ENCODE measurements around the gene VANGL2. TPM values are rescaled to one million over a fixed set of nuclear protein-coding genes. Genes with fewer than 3 reads are reported as not detected.
"Not testable (repeated sequence)": the region's sequence is repeated elsewhere in the genome, so short reads cannot be mapped to it uniquely, and the experiment has no call there.

The VANGL2 gene
- polyA plus RNA-seq, 5 donors: 32.6 to 45.3 (median 37.2) TPM

DNA sequence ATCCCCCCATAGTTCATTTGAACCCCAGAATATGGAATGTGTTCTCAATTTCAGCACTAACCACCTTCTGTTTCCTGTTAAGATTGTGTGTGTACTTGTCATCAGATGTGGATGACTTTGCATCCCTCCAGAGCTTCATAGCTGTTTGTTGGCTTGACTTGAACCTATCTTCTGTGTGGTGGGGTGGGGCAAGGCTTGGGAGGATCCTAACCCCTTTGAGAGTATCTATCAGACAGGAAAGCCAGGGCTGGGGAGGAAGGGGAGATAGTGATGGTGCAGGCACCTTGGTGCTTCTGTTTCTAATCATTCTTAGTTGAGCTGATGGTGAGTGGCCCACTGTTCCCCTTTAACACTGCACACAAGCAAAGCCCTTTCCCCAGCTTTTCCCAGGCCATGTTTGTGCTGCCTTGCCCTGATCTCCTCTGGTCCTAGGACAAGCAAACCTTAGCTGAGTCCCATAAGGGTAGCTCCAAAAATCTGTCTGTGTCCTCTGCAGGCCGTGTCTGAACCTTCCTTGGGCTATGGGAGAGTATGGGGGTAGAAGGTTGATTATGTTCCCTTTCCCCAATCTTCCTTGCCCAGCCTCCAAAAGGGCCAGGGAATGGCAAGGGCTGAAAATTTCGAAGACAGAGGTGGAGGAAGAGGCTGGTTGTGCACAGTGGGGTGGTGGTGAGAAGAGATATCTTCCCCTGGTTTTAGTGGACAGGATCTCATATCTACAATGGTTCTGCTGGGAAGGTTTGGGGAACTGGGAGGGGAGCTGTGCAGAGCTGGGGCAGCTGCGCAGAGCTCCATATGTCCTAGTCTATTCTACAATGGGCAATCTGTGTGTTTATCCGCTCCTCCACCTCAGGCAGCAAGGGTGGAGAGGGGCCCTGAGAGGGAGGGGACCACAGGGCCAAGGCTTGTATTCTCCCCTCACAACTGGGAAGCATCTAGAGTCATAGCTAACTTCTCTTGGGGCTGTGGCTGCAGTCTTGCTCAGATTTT lies 32.1 kb upstream of the VANGL2 start:
- no peak for DNase-seq

DNA sequence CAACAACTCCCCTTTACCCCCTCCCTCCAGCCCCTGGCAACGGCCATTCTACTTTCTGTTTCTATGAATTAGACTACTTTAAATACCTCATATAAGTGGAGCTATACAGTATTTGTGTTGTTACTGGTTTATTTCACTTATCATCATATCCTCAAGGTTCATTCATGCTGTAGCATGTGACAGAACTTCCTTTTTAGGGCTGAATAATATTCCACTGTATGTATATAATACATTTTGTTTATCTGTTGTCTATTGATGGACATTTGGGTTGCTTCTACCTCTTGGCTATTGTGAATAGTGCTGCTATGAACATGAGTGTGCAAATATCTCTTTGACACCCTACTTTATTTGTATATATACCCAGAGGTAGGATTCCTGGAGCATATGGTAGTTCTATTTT lies 31.3 kb upstream of the VANGL2 start:
- DNase-seq: no peak

- DNase-seq: no peak
Measured at GRCh38 chr1:160370561-160371345, 29.6 kb upstream of the VANGL2 start.

GRCh38 chr1:160371346-160371631 lies 29.1 kb upstream of the VANGL2 start:
- DNase-seq: no peak

DNA sequence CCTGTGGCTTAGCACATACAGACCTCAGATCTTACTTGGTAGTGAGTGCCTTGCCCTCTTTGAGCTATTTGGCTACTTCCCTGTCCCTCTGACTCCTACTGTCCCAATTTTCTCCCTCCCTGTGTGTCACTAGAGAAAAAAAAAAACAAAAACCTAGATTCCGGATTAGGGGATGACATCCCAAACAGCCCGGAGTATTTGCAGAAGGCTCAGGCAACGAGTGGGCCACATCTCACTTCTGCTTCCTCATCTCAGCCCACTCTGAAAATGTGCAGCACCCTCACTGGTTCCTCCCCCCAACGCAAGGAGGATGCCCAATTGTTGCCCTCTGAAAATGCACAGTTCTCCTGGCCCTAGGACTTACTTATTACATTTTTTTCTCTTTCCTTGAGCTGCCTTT lies 28.6 kb upstream of the VANGL2 start:
- no peak for DNase-seq

- no peak for DNase-seq
Measured at GRCh38 chr1:160373696-160374095, 26.7 kb upstream of the VANGL2 start.

- no peak for DNase-seq
Measured at GRCh38 chr1:160374306-160375110, 25.9 kb upstream of the VANGL2 start.

- DNase-seq: no peak
Measured at GRCh38 chr1:160375788-160376524, 24.4 kb upstream of the VANGL2 start.

DNA sequence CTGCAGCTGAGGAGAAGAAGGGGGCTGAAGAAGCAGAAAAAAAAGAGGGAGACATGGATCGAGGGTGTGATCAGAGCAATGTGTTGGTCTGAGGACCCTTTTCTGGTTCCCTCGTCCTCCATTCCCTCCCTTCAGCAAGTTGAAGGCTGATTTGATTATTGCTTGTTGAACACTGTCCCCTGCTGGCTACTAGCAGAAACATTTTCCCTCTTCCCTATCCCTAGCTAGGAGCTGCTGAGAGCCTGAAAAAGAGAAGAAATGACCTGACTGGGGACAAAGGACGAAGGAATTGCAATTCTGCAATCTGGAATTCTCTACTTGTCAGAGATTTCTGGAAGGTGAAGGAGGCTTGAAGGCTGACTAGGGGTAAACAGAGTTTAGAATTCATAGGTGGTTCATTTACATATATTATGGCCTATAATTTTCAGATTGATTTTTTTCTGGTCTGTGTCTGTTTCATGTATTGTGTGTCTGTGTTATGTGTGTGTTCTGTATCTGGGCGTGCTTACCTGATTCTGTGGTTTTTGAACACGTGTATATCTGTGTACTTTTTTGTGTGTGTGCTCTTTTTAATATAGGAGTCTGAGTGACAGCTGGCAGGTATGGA lies 23.7 kb upstream of the VANGL2 start:
- DNase-seq: peak; percentile 29 to 45

DNA sequence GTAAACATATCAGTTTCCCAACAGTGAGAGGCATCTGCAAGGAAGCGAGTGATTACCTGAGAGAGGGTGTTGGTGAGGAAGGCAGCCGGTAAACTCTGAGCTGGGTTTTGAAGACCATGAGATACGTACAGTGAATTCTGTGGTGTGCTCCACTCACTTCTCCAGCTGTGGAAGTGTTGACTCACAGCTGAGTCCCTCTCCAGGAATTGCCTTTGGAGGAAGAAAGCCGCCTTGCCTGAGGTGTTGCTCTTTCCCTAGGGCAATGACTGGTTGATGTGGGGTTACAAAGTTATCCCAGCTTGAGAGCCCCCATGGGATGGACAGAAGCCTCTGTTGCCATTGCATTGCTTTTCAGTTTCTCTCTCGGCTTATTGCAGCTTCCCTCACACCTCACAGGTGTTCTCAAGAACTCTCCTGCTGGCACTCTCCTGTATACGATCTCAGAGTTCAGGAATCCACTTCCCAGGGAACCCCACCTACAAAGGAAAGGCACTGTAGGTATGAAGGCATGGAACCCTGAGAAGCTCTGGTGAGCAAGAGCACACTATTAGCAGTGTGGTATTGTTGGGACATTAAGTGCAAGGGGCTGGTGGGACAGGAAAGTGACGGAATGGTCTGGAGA lies 22.7 kb upstream of the VANGL2 start:
- DNase-seq: no peak

GRCh38 chr1:160384812-160385211 lies 15.6 kb upstream of the VANGL2 start:
- not testable (repeated sequence) for DNase-seq

DNA sequence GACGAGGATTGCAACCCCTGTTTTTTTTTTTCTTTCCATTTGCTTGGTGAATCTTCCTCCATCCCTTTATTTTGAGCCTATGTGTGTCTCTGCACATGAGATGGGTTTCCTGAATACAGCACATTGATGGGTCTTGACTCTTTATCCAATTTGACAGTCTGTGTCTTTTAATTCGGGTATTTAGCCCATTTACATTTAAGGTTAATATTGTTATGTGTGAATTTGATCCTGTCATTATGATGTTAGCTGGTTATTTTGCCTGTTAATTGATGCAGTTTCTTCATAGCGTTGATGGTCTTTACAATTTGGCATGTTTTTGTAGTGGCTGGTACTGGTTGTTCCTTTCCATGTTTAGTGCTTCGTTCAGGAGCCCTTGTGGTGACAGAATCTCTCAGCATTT lies 12.0 kb upstream of the VANGL2 start:
- not testable (repeated sequence) for DNase-seq

- DNase-seq: no peak
Measured at GRCh38 chr1:160394673-160395072, 5.7 kb upstream of the VANGL2 start.

GRCh38 chr1:160397651-160398050 lies 2.7 kb upstream of the VANGL2 start:
- no peak for DNase-seq

GRCh38 chr1:160398823-160399222 lies 1.5 kb upstream of the VANGL2 start:
- DNase-seq: no peak

- no peak for DNase-seq
Measured at GRCh38 chr1:160399544-160400222, 681 bp upstream of the VANGL2 start.

- DNase-seq: peak; percentile 61 to 65
Measured at GRCh38 chr1:160400646-160401486, 502 bp downstream of the VANGL2 start.

- DNase-seq: no peak
Measured at GRCh38 chr1:160401487-160401805, 1.1 kb downstream of the VANGL2 start.

Data from right lung (tissue), 5 donors.